Breast epithelium (tissue), 3 donors: ENCODE data around the gene MMP25.

Source experiments
- POLR2A ChIP-seq: fragments of 450-650 bp; IDR thresholded peaks from one replicate; pipeline ENCODE4 v1.6.1; 2016; ENCODE audit warnings: antibody characterized with exemption, mild to moderate bottlenecking, moderate library complexity
- TF ChIP-seq, protein P1 (sequence below), 3 donors: fragments of 450-650 bp; IDR thresholded peaks; one replicate each; pipeline ENCODE4 v1.5.1; 2016 to 2017; ENCODE audit warnings: antibody characterized with exemption in 3 of 3, mild to moderate bottlenecking in 3 of 3, moderate library complexity in 3 of 3

DNA sequence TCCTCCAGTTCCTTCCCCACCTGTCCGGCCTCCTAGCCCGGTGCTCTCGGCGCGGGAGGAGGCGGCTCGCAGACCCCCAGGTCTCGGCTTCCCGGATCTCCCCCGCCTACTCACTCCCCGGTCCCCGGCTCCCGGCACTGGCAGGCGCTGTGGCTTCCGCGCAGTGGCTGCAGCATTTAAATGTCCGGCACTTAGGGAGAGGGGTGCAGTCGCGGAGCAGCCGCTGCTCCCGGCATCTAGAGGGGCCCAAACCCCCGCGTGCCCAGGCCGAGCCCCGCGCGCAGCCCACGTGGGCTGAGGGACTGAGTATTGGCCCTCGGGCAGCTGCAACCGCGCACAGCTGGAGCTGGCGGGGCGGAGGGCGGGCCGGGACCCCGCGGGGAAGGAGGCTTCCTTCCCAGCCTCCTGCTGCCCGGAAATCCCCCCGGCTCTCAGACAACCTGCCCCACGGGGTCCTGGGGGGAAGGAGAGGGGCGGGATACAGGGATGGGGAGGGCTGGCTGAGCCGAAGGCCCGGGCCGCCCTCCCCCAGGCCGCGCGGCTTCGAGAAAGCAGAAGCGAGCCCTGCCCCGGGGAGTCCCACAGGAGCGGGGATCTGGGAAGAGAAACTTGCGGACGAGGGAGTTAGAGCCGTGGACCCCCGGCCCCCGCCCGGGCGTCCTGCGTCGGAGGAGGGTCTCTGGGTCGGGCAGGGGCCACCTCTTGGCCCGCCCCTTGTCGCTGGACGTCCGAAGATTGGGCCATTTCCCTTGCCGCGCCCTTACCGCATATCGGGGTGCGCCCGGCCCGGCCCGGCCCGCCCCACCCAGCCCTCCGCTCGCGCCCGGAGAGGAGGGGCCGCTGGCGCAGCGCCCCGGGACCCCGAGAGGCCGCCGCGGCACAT lies at the start of gene MMP25:
- TF ChIP-seq POLR2A: no peak
- TF ChIP-seq, protein P1, sequence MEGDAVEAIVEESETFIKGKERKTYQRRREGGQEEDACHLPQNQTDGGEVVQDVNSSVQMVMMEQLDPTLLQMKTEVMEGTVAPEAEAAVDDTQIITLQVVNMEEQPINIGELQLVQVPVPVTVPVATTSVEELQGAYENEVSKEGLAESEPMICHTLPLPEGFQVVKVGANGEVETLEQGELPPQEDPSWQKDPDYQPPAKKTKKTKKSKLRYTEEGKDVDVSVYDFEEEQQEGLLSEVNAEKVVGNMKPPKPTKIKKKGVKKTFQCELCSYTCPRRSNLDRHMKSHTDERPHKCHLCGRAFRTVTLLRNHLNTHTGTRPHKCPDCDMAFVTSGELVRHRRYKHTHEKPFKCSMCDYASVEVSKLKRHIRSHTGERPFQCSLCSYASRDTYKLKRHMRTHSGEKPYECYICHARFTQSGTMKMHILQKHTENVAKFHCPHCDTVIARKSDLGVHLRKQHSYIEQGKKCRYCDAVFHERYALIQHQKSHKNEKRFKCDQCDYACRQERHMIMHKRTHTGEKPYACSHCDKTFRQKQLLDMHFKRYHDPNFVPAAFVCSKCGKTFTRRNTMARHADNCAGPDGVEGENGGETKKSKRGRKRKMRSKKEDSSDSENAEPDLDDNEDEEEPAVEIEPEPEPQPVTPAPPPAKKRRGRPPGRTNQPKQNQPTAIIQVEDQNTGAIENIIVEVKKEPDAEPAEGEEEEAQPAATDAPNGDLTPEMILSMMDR (IDR thresholded peaks at IDR 0.05): no peak
